GM19240 (cell line): ENCODE results near the gene ZCWPW1.
"Not testable (repeated sequence)": the region's sequence is repeated elsewhere in the genome, so short reads cannot be mapped to it uniquely, and the experiment has no call there.

Source experiments
- DNase-seq: peaks from one replicate; pipeline ENCODE4 v3.0.0; 2011; ENCODE audit warnings: low spot score; ENCODE audit not compliant: insufficient read length

The ZCWPW1 gene

DNA sequence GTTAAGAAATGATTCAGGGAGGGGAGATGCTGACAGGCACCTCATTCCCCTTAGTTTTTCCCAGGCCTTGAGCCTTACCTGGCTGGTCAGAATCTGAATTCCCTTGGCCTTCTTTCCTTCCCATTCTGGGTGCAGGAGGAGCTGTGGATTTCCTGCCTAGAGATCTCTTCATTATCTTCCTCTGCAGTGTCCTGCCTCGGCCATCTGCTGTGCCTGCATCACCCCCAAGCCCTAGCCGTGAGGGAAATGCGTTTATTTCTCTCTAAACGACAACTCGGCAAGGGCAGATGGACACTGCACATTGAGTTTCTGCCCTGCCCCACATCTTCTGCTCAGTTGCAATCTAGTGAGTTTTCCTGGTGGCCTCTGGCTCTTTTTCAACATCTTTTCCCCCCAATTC is 26.7 kb downstream of the ZCWPW1 start:
- DNase-seq = no peak

DNA sequence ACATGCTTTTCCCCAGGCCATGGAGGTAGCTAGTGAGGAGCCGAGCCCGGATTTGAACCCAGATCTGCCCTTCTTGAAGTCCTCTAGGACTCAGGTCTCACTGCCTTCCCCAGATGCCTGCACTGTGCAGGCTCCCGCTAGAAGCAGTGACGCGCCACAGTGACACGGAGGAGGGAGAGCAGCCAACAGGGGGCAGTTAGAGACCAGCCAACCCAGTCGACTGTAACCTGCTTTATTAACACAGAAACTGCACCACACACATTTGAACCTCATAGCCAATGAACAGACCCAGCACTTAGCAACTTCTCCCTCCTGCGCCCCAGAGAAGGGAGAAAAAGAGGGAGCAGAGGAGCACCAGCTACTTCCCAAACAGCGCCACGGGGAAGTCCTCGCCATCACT is 27.8 kb downstream of the ZCWPW1 start:
- DNase-seq = no peak

DNA sequence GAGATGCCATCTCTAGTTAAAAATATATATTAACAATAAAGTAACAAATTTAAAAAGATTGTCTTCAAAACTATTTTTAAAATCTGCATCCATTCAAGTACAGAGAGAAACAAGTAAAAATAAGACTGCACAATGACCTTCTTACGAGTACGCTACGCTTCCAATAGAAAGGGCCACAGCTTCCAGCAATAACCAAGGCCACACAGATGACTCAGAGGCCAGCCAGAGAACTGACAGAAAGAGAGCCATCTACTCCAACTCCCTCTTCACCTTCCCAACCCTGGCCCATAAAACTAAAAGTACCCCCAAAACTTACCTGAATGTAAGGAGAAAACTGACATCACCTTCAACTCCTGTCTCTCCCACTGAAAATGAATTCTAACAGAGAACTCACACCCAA is 28.5 kb downstream of the ZCWPW1 start:
- no peak for DNase-seq

DNA sequence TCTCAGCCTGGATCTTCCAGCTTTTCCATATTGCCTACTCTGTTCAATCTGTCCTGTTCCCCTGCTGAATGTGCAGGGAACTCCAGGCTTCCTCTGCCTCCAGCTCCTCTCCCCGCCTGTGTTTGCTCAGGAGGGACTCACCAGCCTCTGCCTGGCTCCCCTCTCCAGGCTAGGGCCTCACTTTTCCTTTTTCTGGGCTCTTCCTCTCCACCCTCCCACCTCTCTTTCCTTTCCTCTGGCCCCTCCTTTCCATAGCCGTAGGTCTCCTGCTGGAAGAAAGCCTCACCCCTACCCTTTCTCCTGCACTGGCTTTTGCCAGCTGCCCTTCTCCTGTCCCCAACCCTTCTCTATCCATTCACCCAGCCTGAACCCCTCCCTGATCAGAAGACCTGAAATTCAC is 30.3 kb downstream of the ZCWPW1 start:
- no peak for DNase-seq

DNA sequence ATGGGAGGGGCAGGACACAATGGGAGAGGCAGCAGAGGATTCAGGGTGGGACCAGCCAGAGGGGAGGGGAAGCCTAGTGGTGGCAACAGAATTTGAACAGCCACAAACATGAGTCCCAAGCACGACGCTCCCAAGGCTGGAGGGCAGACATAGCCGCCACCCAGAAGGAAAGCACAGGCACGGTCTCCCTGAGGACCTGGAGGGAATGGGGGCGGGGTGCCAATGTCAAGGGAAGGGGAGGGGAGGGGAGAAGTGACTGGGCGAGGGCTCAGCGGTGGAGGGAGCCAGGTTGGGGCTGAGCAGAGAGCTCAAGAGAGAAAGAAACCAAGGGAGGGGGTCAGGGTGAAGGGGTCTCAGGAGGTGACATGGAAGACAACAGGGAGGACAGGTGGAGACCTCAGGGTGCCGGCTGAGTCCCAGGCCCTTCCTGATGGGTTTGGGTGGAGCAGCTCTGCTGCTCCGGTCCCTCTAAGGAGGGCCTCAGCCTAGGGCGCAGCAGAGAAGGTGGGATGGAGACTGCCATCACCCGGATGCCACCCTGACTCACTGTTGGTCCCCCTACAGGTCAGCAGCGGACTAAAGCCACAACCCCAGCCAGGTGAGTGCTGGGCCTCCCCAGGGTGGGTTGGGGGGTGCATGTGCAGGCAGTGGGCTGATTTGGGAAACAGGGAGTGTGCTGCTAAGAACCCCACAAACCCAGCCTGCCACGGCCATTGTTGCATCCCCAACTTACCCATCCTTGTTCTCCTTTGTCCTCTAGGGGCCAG is 31.0 kb downstream of the ZCWPW1 start:
- DNase-seq = no peak

DNA sequence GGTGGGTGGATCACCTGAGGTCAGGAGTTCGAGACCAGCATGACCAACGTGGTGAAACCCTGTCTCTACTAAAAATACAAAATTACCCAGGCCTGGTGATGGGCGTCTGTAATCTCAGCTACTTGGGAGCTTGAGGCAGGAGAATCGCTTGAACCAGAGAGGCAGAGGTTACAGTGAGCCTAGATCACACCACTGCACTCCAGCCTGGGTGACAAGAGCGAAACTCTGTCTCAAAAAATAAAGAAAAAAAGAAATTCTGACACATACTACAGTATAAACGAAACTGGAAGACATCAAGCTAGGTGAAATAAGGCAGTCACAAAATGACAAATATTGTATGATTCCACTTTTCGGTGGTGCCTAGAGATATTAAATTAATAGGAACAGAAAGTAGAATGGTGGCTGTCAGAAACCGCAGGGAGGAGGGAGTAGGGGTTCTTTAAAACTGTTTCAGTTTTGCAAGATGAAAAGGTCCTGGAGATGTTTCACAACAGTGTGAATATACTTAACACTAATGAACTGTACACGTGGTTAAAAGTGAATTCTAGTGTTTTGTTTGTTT is 32.0 kb downstream of the ZCWPW1 start:
- peak; percentile 50 for DNase-seq

DNA sequence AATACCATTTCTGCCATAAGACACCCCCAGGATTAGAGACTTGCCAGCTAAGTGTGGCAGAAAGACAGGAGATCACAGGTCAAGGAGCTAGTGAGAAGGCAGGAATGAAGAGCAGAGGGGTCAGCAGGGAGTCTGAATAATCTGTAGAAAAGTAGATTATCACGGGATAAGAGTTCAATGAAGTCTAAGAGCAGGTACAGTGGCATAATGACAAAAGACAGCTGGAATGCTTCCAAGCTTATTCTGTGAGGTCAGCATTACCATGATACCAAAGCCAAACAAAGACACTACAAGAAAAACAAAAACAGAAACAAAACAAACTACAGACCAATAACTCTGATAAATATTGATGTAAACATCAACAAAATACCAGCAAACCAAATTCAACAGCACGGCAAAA is 34.4 kb downstream of the ZCWPW1 start:
- no peak for DNase-seq

DNA sequence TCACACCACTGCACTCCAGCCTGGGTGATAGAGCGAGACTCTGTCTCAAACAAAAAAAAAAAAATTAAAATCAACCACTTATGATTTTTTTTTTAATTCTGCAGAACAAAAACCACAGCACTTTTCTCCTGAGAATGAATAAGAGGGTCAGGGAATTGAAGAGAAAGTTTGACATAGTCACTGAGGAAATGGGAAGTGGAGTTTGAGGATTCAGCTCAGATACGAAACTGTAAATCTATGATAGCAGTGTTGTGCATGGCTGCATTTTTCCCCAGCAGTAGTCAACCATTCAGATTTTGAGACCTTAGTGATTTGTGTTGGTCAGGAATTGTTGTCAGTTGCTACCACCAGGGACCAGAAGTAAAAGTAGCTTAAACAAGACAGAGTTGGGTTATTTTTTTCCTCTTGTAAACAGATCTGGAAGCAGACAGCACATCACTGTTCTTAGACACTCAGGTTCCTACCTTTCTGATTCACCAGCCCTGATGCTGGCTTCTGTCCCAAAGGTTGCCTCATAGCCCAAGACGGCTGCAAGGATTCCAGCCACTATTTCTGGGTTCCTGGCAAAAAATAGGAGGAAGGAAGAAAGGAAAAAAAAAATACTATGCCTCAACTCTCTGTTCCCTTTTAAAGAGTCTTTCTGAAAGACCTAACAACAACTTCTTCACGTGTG is 35.1 kb downstream of the ZCWPW1 start:
- no peak for DNase-seq

DNA sequence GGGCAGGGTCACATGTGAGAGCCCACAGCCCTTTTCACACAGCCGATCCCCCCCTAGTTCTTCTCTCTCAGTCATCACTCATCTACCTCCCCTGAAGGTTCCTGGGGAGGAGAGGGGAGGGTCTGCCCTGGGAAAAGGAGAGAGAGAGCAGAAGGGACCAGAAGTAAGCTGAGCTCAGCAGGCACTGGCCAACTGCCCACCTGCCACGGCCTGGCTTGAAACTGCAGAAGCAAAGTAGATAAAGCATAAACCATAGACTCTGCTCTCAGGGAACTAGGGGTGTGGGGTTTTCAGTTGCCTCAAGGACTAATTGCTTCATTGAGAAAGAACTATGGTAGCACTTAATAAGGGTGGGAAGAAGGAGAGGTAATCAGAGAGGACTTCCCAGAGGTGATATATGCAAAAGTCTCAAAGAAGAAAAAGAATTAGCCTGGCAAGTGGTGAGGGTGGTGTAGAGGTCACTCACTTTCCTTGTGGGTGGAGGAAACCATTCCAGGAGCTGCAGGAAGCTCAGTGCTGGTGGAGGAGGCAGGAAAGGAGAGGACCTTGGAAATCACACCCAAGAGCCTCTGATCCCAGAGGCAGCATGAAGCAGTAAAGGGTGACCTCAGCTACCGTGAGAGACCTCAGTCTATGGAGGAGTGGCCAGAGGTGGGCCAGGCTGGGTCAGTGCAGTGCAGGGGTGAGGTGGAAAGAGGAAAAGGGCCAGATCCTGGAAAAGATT is 38.1 kb downstream of the ZCWPW1 start:
- no peak for DNase-seq

DNA sequence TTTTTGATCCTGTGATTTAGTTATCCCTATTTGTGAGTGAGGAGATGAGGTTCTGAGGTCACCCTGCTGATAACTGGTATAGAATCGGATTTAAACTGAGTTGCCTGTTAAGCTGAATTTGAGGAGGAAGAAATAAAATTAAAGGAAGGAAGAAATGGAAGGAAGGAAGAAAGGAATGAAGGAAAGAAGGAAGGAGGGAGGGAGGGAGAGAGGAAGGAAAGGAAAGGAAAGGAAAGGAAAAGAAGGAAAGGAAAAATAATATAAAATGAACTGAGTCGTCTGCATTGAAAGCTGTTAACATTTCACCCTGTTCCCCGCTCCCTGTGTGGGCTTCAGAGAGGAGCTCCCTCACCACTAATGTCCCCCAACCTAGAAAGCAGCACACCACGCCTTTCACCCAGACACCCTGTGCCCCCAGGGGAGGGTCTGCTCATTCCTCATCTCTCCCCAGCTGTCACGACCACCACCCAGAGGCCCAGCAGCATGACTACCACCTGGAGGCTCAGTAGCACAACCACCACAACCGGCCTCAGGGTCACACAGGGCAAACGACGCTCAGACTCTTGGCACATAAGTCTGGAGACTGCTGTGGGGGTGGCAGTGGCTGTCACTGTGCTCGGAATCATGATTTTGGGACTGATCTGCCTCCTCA is 38.9 kb downstream of the ZCWPW1 start:
- no peak for DNase-seq

DNA sequence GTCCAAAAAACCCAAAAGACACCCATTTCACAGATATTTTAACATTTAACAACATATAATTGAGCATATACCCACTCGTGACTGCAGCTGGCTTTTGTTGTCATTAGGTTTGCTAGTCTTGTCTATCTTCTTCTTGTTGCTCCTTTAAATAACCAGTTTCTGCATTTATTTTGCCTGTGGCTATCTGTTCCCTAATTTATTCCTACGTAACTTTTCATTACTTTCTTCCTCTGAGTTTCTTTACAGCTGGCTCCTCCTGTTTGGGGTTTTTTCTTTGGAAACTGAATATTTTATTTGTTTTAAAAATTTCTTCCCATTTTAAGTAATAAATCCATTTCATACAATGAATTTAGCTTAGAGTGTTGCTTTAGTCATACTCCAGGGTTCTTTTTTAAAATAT is 40.8 kb downstream of the ZCWPW1 start:
- DNase-seq = no peak

DNA sequence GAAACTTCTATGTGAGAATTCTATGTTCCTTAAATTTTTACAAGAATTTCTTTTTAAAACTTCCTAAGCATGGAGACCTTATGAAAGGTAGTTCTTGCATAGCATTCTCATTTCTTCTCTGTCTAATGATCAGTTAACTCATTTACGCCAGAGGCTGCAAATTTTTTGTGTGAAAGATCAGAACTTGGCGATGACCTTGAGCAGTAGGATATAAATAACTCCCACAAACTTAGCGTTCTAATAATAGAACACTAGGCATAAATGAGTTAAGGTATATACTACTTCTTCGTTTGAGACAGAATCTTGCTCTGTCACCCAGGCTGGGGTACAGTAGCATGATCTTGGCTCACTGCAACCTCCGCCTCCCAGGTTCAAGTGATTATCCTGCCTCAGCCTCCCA is 41.6 kb downstream of the ZCWPW1 start:
- no peak for DNase-seq

DNA sequence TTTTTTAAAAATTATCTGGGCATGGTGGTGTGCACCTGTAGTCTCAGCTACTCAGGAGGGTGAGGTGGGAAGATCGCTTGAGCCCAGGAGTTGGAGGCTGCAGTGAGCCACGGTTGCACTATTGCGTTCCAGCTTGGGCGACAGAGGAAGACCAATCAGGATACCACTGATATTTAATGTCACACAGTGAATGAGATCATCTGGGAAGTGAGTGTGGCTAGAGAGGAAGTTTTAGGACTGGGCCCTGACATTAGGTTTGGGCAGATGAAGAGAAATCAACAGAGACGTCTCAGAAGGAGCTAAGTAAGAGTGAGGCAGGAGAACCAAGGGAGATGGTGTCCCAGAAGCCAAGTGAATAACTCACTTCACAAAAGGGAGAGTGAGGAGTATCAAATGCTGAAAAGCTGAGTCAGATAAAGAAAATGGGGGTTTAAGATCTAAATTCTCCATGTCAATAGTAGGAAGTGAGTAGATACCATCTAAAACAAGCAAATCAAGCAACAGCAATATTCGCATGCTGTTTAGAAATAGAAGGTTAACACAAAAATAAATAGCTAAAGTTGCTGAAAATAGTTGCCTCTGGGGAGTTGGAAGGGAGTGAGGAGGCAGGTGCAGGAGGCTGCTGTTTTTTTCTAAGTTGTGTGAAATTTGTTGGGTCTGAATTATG is 43.7 kb downstream of the ZCWPW1 start:
- no peak for DNase-seq

DNA sequence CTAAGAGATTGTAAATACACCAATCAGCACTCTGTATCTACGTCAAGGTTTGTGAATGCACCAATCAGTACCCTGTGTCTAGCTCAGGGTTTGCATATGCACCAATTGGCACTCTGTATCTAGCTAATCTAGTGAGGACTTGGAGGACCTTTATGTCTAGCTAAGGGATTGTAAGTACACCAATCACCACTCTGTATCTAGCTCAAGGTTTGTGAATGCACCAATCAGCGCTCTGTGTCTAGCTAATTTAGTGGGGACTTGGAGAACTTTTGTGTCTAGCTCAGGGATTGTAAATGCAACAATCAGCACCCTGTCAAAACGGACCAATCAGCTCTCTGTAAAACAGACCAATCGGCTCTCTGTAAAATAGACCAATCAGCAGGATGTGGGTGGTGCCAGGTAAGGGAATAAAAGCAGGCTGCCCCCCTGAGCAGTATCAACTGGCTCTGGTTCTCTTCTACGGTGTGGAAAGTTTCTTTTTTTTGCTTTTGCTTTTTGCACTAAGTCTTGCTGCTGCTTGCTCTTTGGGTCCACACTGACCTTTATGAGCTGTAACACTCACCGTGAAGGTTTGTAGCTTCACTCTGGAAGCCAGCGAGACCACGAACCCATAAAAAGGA is 46.2 kb downstream of the ZCWPW1 start:
- DNase-seq = not testable (repeated sequence)

DNA sequence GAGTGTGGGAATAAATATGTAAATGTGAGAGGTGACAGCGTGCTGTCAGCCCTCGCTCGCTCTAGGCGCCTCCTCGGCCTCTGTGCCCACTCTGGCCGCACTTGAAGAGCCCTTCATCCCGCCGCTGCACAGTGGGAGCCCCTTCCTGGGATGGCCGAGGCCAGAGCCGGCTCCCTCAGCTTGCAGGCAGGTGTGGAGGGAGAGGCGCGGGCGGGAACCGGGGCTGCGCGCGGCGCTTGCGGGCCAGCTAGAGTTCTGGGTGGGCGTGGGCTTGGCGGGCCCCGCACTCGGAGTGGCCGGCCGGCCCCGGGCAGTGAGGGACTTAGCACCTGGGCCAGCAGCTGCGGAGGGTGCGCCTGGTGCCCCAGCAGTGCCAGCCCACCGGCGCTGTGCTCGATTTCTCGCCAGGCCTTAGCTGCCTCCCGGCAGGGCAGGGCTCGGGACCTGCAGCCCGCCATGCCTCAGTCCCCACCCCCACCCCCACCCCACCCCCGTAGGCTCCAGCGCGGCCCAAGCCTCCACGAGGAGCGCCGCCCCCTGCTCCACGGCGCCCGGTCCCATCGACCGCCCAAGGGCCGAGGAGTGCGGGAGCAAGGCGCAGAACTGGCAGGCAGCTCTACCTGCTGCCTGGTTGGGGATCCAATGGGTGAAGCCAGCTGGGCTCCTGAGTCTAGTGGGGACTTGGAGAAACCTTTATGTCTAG is 46.8 kb downstream of the ZCWPW1 start:
- DNase-seq = not testable (repeated sequence)

DNA sequence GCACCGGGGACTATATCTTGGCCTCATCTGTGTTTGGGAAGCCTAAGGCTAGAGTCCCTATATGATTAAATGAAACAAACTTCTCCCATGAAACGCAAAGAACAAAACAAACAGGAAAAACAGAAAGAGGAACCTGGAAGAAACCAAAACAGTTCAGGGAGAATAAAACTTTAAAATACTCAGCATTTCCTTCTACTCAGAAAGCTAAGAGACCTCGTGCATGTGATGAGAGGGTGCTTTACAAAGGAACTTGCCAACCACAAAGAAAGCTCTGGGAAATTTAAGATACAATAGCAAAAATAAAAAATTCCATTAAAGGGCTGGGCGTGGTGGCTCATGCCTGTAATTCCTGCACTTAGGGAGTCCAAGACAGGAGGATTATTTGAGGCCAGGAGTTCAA is 48.3 kb downstream of the ZCWPW1 start:
- DNase-seq = no peak

DNA sequence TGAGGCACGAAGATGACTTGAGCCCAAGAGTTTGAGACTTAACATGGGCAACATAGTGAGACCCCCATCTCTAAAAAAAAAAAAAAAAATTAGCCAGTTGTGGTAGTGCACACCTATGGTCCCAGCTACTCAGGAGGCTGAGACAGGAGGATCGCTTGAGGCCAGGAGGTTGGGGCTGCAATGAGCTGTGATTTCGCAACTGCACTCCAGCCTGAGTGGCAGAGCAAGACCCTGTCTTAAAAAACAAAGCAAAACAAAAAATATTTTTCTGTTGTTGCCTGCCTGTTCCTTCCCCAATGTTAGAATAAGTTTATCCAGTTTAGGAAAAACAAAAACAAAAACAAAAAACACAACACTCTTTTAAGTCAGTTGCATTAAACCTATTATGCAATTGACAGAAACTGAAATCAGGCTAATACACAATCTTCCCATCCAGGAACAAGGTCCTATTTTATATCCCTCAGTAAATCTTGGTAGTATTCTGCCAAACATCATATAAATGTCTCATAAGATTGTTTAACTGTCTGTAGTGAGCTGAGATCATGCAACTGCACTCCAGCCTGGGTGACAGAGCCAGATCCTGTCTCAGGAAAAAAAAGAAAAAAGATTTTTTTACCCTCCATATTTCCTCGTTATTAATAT is 50.3 kb downstream of the ZCWPW1 start:
- no peak for DNase-seq

DNA sequence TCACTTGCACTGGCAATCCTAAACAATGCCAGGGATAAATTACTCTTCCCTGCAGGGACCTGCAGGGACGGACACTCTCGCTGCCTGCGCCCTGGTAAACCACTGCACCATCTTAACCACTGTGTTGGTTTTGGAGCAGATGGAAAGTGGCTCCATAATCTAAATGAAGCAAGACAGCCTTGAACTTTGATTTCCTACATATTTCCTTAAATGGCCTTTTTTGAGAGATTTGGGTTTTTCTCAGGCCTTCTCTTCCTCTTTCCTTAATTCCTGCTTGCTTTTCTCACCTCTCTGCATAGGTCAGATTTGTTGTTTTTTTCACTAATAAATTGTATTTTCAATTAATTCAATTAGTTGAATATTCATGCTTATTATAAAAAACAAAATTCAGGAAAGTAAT is 52.4 kb downstream of the ZCWPW1 start:
- no peak for DNase-seq

DNA sequence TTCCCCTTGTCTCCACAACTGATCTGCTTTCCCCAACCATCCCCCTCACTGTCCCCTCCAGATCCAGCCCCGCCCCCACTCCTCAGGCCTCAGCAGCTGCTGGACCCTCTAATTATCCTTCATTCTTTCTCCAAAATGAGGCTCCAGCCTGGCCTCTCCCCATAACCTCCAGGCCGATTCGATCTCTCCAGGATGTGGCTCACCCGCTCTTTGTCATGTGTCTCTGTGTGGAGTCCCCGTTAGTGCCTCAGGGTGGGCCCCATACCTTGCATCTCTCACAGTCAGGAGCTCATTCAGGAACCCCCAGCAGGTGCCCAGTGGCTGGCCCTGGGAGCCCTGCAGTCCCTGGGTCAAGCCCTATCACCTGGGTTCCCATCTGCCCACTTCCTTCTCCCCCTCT is 53.9 kb downstream of the ZCWPW1 start:
- no peak for DNase-seq
